PC-9 (cell line): ENCODE measurements around the gene MED29. TPM values are rescaled to one million over a fixed set of nuclear protein-coding genes. Genes with fewer than 3 reads are reported as not detected.

Experiments
- BruUV-seq: library from RNA; stranded (reverse); fragments of 400-500 nt; replicated peaks from 2 replicates; lab custom pipeline; 2021; lab: Mats Ljungman, UMichigan
- CTCF ChIA-PET: fragments of 300-600 bp; sonication (Branson Sonifier 250); formaldehyde crosslinking; loops from one replicate; lab custom pipeline; 2022; ENCODE audit warnings: antibody characterized with exemption; lab: Charles Lee
- POLR2A ChIA-PET: fragments of 300-600 bp; sonication (Branson Sonifier 250); formaldehyde crosslinking; loops from one replicate; lab custom pipeline; 2022; ENCODE audit warnings: antibody characterized with exemption; ENCODE audit not compliant: unreplicated experiment; lab: Charles Lee
- DNase-seq, 2 experiments: peaks; one replicate each; pipeline versions ENCODE4 v3.0.0 to v3.0.0-alpha.2; 2015 to 2022; ENCODE audit warnings: mixed read lengths in 1 of 2
- H2AFZ ChIP-seq: fragments of 200-600 bp; sonication (generic); 2 replicates; pipeline ENCODE4 v1.8.1; 2017; ENCODE audit warnings: antibody characterized with exemption
- H3F3A ChIP-seq: fragments of 200-600 bp; sonication (generic); 2 replicates; pipeline ENCODE4 v1.8.1; 2017; ENCODE audit warnings: antibody characterized with exemption, mild to moderate bottlenecking, low read depth; ENCODE audit not compliant: insufficient read depth
- H3K27ac ChIP-seq: fragments of 200-600 bp; sonication (generic); 2 replicates; pipeline ENCODE4 v1.6.1; 2016; ENCODE audit warnings: mixed run types
- H3K27me3 ChIP-seq: fragments of 200-600 bp; sonication (generic); 2 replicates; pipeline ENCODE4 v1.6.1; 2016; ENCODE audit warnings: low read depth, mixed run types; ENCODE audit not compliant: insufficient read depth
- H3K36me3 ChIP-seq: fragments of 200-600 bp; sonication (generic); 2 replicates; pipeline ENCODE4 v1.6.1; 2016; ENCODE audit warnings: low read depth, mixed run types
- H3K4me1 ChIP-seq: fragments of 200-600 bp; sonication (generic); replicated peaks from 2 replicates; pipeline ENCODE4 v1.6.1; 2016; ENCODE audit warnings: mixed run types; ENCODE audit not compliant: insufficient read depth
- H3K4me2 ChIP-seq: fragments of 200-600 bp; sonication (generic); 2 replicates; pipeline ENCODE4 v1.6.1; 2017; ENCODE audit warnings: mixed run types
- H3K4me3 ChIP-seq: fragments of 200-600 bp; sonication (generic); 2 replicates; pipeline ENCODE4 v1.6.1; 2016; ENCODE audit warnings: mixed run types
- H3K79me2 ChIP-seq: fragments of 200-600 bp; sonication (generic); 2 replicates; pipeline ENCODE4 v1.6.1; 2017; ENCODE audit warnings: low read depth, mixed run types
- H3K9me2 ChIP-seq: fragments of 200-600 bp; sonication (generic); 2 replicates; pipeline ENCODE4 v1.8.1; 2017; ENCODE audit warnings: mild to moderate bottlenecking; ENCODE audit not compliant: insufficient read depth
- H3K9me3 ChIP-seq: fragments of 200-600 bp; sonication (generic); 2 replicates; pipeline ENCODE4 v1.8.1; 2016; ENCODE audit warnings: low read depth; ENCODE audit not compliant: insufficient read depth
- H4K20me1 ChIP-seq: fragments of 200-600 bp; sonication (generic); 2 replicates; pipeline ENCODE4 v1.8.1; 2017; ENCODE audit not compliant: insufficient read depth
- CTCF ChIP-seq: fragments of 200-600 bp; sonication (generic); conservative IDR thresholded peaks from 2 replicates; pipeline ENCODE4 v1.6.1; 2017; ENCODE audit warnings: mixed run types, antibody characterized with exemption, mild to moderate bottlenecking, moderate library complexity
- EZH2 ChIP-seq: fragments of 200-600 bp; sonication (generic); IDR thresholded peaks from 2 replicates; pipeline ENCODE4 v1.8.0; 2017; ENCODE audit warnings: antibody characterized with exemption, low read depth
- intact Hi-C: fragments of 100-400 bp; cut with micrococcal nuclease; formaldehyde crosslinking; loops from one replicate; pipeline ENCODE4 v1.10.0; 2022; ENCODE audit not compliant: unreplicated experiment
- total RNA-seq: library from RNA; stranded (reverse); gene quantifications from 2 replicates; pipeline ENCODE4 v1.2.3, GENCODE V29; 2021

MED29 gene
- total RNA-seq, 1 experiment from 2014 or later: 30.9 TPM

GRCh38 chr19:39435499-39436349, 44.5 kb downstream of the MED29 start, which contains the start of gene RPS16:
Gene RPS16 (minus strand): TSS chr19:39435949. CDS start chr19:39435895, 54 bp downstream.
- H3K36me3 ChIP-seq: peaks cover 32% of the 10 kb centered on the region
- intact Hi-C loops: loop anchor here (1.0 kb wide), 1 partner anchor 23 kb away; the partner anchor contains the start of gene PLEKHG2
- peak; percentile 91 to 99 for DNase-seq
- ChIA-PET CTCF (interaction anchor here (0.6 to 1.5 kb wide), 4 partner anchors 21 to 100 kb away, joined by 3 to 5 read pairs (median 4); partner anchors contain the start of genes MED29 and PAF1), POLR2A (interaction anchor here (0.5 to 1.5 kb wide), 26 partner anchors 9 to 1342 kb away, joined by 3 to 32 read pairs (median 5); partner anchors contain the start of genes DYRK1B, EID2B, FAM98C and FBXO27)
- peak within 1 kb of the TSS; percentile 97 for H3K27ac ChIP-seq
- H3F3A ChIP-seq: peaks cover 77% of the 10 kb centered on the region
- BruUV-seq: no TSS peak
- TF ChIP-seq CTCF (no peak), EZH2 (no peak)
- H3K4me1 ChIP-seq: peaks cover 58% of the 10 kb centered on the region
- no peaks in the 10 kb centered on the region for H3K9me2 ChIP-seq
- H3K27me3 ChIP-seq: no peaks in the 10 kb centered on the region
- H3K9me3 ChIP-seq: no peaks in the 10 kb centered on the region
- peak within 1 kb of the TSS; percentile 91 for H3K4me3 ChIP-seq
- H4K20me1 ChIP-seq: peaks cover 21% of the 10 kb centered on the region
- peak within 1 kb of the TSS; percentile 96 for H3K4me2 ChIP-seq
- H2AFZ ChIP-seq: peak within 1 kb of the TSS; percentile 71
- H3K79me2 ChIP-seq: peaks cover 42% of the 10 kb centered on the region

GRCh38 chr19:39436350-39436716, 45.2 kb downstream of the MED29 start:
- H4K20me1 ChIP-seq: peaks cover 21% of the 10 kb centered on the region
- no peaks in the 10 kb centered on the region for H3K9me2 ChIP-seq
- H3K4me2 ChIP-seq: peak overlapping the region; percentile 83
- peaks cover 72% of the 10 kb centered on the region for H3F3A ChIP-seq
- peaks cover 32% of the 10 kb centered on the region for H3K36me3 ChIP-seq
- TSS peak; percentile 98 for BruUV-seq
- CTCF ChIA-PET: interaction anchor here (0.6 to 1.5 kb wide), 3 partner anchors 22 to 100 kb away, joined by 3 to 5 read pairs (median 5); partner anchors contain the start of genes MED29 and PAF1
- H3K27ac ChIP-seq: peak overlapping the region; percentile 73
- H3K4me1 ChIP-seq: peaks cover 53% of the 10 kb centered on the region
- no peaks in the 10 kb centered on the region for H3K9me3 ChIP-seq
- H2AFZ ChIP-seq: peak overlapping the region; percentile 71
- POLR2A ChIA-PET: interaction anchor here (0.5 to 1.5 kb wide), 21 partner anchors 9 to 1341 kb away, joined by 3 to 32 read pairs (median 6); partner anchors contain the start of genes DYRK1B, FAM98C, FBXO27 and GGN
- no peak for DNase-seq
- intact Hi-C loops: loop anchor here (1.0 kb wide), 1 partner anchor 24 kb away; the partner anchor contains the start of gene PLEKHG2
- no peak for TF ChIP-seq EZH2
- no peak for TF ChIP-seq CTCF
- H3K27me3 ChIP-seq: no peaks in the 10 kb centered on the region
- H3K79me2 ChIP-seq: peaks cover 42% of the 10 kb centered on the region
- peak overlapping the region; percentile 75 for H3K4me3 ChIP-seq

GRCh38 chr19:39438270-39438934, 47.2 kb downstream of the MED29 start:
- TF ChIP-seq EZH2: no peak
- no peak for TF ChIP-seq CTCF
- peak overlapping the region; percentile 34; the same call in 1 of the 2 replicates for H3K4me2 ChIP-seq
- peak; percentile 41 to 61 for DNase-seq
- intact Hi-C loops: no loop called here
- no peaks in the 10 kb centered on the region for H3K27me3 ChIP-seq
- CTCF ChIA-PET: interaction anchor here (0.6 to 0.9 kb wide), 2 partner anchors 94 to 103 kb away, joined by 5 read pairs; partner anchors contain the start of gene EID2B
- H3K9me2 ChIP-seq: no peaks in the 10 kb centered on the region
- no peak overlapping the region; the same call in 1 of the 2 replicates for H3K27ac ChIP-seq
- peaks cover 35% of the 10 kb centered on the region for H3K4me1 ChIP-seq
- H4K20me1 ChIP-seq: peaks cover 15% of the 10 kb centered on the region
- no peak overlapping the region for H3K4me3 ChIP-seq
- POLR2A ChIA-PET: interaction anchor here (0.6 kb wide), 1 partner anchor 40 kb away, joined by 12 read pairs; no protein-coding TSS in a partner anchor
- H3K36me3 ChIP-seq: peaks cover 16% of the 10 kb centered on the region
- no peaks in the 10 kb centered on the region for H3K9me3 ChIP-seq
- H3K79me2 ChIP-seq: peaks cover 28% of the 10 kb centered on the region
- no peak overlapping the region for H2AFZ ChIP-seq
- peaks cover 63% of the 10 kb centered on the region for H3F3A ChIP-seq
- BruUV-seq: no TSS peak
